GM19023 (cell line): ENCODE data around the gene SH2D3C.

Source experiments
- ATAC-seq: cut with Tn5 transposase; IDR thresholded peaks from one replicate; pipeline ENCODE4 v1.9.1; 2021; ENCODE audit warnings: mild to moderate bottlenecking, moderate library complexity; ENCODE audit not compliant: unreplicated experiment

SH2D3C gene

DNA sequence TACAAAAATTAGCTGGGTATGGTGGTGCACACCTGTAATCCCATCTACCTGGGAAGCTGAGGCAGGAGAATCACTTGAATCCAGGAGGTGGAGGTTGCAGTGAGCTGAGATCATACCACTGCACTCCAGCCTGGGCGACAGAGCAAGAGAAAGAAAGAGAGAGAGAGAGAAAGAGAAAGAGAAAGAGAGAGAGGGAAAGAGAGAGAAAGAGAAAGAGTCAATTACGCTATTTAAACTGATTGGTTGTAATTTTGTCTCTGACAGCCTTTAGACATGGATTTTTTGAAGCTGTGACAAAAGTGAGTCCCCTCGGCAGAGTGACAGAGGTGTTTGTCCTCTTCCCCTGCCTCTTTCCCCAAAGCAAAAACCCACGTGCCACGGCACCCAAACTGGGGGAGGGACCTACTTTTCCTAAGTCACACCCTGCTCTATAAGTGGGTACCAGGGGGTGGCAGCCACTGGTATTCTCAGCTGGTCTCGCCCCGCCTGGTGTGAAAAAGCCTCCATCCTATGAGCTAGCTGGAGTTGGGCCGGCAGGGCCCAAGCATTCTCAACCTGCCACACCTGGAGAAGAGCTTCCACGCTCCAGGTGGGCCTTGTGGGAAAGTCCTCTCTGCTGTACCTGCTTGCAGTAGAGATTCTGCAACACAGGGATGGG, 75.0 kb downstream of the SH2D3C start:
- ATAC-seq, result no peak

DNA sequence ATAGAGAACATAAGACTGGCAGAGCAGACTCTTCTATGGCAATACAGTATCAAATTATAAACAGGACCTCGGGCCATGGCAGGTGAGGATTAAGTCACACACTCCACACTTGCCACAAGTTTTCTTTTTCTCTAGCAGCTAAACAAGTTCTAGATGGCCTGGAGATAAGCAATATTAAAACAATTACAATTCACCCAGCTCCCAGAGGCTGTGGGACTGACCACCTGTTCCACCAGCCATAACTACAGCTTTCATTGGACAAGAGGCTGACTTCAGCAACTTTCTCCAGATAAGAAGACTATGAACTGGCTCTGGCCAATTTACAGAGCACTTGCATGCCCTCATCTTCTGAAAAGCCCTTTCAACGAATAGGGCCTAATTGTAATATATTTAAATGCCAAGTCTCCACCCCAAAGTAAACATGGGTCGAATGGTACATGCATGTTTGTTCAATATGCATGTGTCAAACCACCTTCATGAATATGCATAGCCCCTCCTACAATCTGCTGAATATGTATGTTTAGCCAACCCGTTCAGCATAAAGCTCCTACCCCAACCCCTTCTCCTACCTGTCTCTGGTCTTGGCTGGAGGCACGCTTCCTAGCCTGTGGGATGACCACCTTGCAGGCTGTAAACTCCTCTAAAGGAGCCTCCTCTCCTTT, 77.7 kb downstream of the SH2D3C start:
- ATAC-seq, result no peak

GRCh38 chr9:127700140-127700539, 78.3 kb downstream of the SH2D3C start:
- no peak for ATAC-seq

DNA sequence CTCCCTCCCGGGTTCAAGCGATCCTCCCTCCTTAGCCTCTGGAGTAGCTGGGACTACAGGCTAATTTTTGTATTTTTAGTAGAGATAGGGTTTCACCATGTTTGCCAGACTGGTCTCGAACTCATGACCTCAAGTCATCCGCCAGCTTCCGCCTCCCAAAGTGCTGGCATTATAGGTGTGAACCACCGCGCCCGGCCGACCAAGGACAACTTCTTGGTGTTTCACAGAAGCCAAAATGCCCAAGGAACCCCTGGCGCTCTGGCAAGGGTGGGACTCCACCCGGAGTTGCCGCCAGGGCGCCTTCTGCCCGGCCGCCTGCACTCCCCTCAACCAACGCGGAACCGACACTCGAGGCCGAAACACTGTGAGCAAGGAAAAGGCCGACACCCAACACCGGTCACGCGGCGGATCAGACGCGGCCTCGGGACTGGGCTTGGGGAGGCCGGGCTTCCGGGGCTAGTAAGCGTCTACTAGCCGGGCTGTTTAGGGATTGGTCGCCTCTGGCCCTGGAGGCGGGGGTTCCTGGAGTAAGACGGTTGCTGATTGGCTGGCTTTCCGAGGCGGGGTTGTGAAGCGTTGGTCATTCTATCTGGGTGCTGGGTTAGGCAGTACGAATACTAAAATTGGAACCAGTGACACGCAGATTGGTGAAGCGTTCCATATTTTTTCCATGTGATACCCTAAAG, 79.3 kb downstream of the SH2D3C start:
- ATAC-seq, result peak; percentile 88

DNA sequence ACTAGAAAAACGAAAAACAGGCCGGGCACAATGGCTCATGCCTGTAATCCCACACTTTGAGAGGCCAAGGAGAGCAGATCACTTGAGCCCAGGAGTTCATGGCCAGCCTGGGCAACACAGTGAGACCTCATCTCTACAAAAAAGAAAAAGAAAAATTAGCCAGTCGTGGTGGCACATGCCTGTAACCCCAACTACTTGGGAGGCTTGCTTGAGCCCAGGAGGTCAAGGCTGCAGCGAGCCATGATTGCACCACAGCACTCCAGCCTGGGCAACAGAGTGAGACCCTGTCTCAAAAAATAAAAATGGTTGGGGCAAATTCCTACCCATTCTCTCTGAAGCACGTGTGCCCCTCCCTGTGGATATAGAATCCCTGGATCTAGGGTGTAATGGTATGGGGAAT, 80.1 kb downstream of the SH2D3C start:
- ATAC-seq, result no peak

GRCh38 chr9:127697575-127697974, 80.9 kb downstream of the SH2D3C start:
- no peak for ATAC-seq

GRCh38 chr9:127694890-127695720, 83.4 kb downstream of the SH2D3C start:
- no peak for ATAC-seq

DNA sequence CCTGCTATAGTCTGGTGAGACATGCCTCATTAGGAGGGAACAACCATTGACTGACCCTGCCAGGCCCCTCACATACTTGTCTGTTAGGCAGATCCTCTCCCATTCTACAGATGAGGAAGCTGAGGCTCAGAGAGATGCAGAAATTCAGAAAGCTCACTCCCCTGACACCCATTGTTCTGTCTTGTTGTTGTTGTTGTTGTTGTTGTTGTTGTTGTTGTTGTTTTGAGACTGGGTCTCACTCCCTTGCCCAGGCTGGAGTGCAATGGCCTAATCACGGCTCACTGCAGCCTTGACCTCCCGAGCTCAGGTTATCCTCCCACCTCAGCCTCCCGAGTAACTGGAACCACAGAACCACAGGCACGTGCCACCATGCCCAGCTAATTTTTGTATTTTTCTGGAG, 84.8 kb downstream of the SH2D3C start:
- no peak for ATAC-seq

DNA sequence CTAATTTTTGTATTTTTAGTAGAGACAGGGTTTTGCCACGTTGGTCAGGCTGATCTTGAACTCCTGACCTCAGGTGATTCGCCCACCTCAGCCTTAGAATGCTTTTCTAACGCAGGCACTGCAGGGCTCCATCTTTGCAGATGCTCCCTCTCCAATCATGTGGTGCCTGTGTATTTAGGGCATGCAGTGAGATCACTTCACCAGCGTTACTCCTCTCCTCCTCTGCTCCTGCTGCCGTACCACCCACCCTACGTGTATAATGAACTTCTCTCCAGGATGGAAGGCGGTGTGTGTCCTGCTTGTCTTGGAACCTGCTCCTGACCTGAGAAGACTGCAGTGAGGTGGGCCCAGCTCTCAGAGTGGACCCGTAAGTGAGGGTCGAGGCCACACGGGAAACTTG, 85.3 kb downstream of the SH2D3C start:
- no peak for ATAC-seq

DNA sequence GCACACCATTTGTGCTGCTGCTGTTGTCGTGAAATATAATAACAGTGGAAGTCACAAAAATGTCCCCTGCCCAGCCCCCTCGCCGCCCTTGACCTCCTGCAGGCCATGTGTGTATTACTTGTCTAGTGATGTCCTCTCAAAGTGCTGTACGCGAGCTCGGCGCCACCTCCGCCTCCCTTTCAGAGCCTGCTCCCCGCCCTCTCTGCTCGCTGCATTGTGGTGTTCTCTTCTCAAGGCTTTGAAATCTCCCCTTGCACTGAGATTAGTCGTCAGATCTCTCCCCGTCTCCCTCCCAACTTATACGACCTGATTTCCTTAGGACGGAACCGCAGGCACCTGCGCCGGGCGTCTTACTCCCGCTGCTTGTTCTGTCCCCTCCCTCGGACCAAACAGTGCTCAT, 86.4 kb downstream of the SH2D3C start:
- no peak for ATAC-seq

GRCh38 chr9:127690735-127691134, 87.7 kb downstream of the SH2D3C start:
- no peak for ATAC-seq

DNA sequence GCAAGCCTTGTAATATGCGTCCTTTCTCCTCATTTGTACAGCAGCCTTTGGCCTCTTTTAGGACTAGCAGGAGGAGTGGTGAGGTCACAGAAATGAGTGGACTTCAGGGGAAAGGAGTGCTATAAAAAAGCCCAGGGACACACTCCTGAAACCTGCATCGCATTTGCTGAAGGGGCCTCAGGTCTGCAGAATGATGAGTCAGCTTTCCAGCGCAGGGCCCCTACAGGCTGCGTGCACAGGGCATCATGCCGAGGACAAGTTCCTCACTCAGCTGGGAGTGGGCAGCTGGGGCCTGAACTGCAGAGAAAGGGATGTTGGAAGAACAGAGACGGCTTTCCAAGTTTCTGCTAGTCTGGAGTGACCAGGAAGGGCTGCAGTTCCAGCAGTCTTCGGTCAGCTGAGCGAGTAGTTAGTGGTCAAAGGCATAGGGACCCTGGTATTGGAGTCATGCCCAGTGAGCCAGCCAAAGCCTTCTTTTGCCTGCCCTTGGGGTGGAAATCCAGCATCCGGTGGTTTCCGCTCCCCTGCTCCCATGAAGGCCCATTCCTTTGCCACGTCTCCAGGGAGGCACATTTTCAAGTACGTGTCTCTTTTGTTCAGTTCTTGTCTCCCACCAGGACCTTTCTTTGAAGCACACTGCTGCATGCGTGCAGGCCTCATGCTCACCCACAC, 89.0 kb downstream of the SH2D3C start:
- ATAC-seq, result no peak
